Breast epithelium (tissue), 4 donors: Measurements from ENCODE around the gene TMTC2. TPM values are rescaled to one million over a fixed set of nuclear protein-coding genes. Genes with fewer than 3 reads are reported as not detected.

Source experiments
- DNase-seq, 2 donors: peaks; one replicate each; pipeline ENCODE4 v3.0.0-alpha.2; 2019; ENCODE audit warnings: low spot score in 2 of 2
- H3K27ac ChIP-seq, 2 donors: fragments of 200-600 bp; sonication (generic) in 1 of 2; one replicate each; pipeline ENCODE4 v1.5.1; 2016 to 2019; ENCODE audit warnings: mild to moderate bottlenecking in 1 of 2
- H3K27me3 ChIP-seq, 2 donors: fragments of 200-600 bp; sonication (generic) in 1 of 2; one replicate each; pipeline versions ENCODE4 v1.5.1 to v1.6.0; 2017 to 2019; ENCODE audit warnings: control low read depth in 1 of 2, mild to moderate bottlenecking in 1 of 2
- H3K36me3 ChIP-seq: fragments of 200-600 bp; one replicate; pipeline ENCODE4 v1.5.1; 2019
- H3K4me1 ChIP-seq, 2 donors: fragments of 200-600 bp; sonication (generic); one replicate each; pipeline ENCODE4 v1.5.1; 2016 to 2019; ENCODE audit warnings: control low read depth in 1 of 2
- H3K4me3 ChIP-seq, 3 donors: fragments of 200-600 bp; sonication (generic); 1 replicate in 2 of 3; 2 replicates in 1 of 3; pipeline ENCODE4 v1.5.1; 2016 to 2019; ENCODE audit warnings: mild to moderate bottlenecking in 3 of 3, moderate library complexity in 2 of 3
- H3K9me3 ChIP-seq, 2 donors: fragments of 200-600 bp; sonication (generic) in 1 of 2; one replicate each; pipeline ENCODE4 v1.5.1; 2016 to 2019; ENCODE audit warnings: control low read depth in 1 of 2
- POLR2A ChIP-seq: fragments of 450-650 bp; IDR thresholded peaks from one replicate; pipeline ENCODE4 v1.6.1; 2016; ENCODE audit warnings: antibody characterized with exemption, mild to moderate bottlenecking, moderate library complexity
- POLR2AphosphoS5 ChIP-seq, 3 donors: sonication (generic); formaldehyde crosslinking; IDR thresholded peaks; one replicate each; pipeline ENCODE4 v1.6.1; 2017; ENCODE audit warnings: antibody characterized with exemption in 3 of 3
- intact Hi-C: fragments of 100-400 bp; cut with DNase I; formaldehyde crosslinking; loops from one replicate; pipeline ENCODE4 v1.15.1; 2023; ENCODE audit warnings: low total_unique reads
- total RNA-seq, 3 donors: library from RNA; depleted of rRNA; stranded (reverse); fragments of >200 nt; gene quantifications; one replicate each; pipeline ENCODE4 v1.1.0, GENCODE V29; 2016
- TF ChIP-seq, protein P1 (sequence below), 3 donors: fragments of 450-650 bp; IDR thresholded peaks; one replicate each; pipeline ENCODE4 v1.5.1; 2016 to 2017; ENCODE audit warnings: antibody characterized with exemption in 3 of 3, mild to moderate bottlenecking in 3 of 3, moderate library complexity in 3 of 3

TMTC2 gene
- total RNA-seq, 3 donors from 2014 or later, result 7.0 to 28.8 (median 19.3) TPM

DNA sequence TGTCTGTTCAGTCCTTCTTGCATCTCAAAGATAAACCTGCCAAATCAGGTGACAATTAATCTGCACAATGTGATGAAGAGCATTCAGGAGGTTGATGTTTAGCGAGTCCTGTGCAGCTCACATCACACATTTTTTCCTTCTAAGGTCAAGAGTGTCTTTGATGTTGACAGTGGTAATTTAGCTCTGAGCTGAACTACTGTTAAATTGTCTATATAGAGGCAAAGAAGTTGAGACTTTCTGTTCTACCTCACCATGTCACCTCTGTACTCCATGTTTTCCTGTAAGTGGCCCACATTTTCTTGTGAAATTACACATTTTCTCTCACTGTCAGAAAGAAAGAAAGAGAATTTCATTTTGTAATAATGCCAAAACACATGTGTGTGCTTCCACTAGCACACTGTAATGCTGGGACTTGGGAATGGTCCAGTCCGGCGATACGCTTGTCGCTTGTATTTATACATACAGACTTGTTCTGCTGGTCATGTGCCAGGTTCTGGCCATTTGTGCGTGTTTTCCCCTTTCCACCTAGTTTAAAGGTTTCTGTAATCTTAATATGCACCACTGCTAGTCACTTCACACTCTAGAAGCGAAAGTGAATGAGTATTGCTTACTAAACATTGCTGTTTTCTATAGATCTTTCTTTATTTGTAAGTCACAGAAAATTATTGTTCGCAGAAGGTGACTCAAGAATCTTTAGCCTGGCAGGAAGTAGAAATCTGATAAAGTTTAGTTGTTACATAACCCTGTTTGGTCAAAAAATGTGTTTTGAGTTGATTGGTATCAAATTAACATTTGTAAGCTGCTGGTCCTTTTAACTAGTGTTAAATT lies 328.9 kb downstream of the TMTC2 start:
- Histone ChIP-seq H3K36me3 (no peaks in the 10 kb centered on the region), H3K4me3 (peak overlapping the region; percentile 30 to 59 (median 39)), H3K27me3 (no peaks in the 10 kb centered on the region), H3K9me3 (no peaks in the 10 kb centered on the region), H3K4me1 (no peaks in the 10 kb centered on the region), H3K27ac (peak overlapping the region; percentile 19 to 32)
- intact Hi-C loops, result no loop called here
- DNase-seq, result no peak
- TF ChIP-seq, protein P1, sequence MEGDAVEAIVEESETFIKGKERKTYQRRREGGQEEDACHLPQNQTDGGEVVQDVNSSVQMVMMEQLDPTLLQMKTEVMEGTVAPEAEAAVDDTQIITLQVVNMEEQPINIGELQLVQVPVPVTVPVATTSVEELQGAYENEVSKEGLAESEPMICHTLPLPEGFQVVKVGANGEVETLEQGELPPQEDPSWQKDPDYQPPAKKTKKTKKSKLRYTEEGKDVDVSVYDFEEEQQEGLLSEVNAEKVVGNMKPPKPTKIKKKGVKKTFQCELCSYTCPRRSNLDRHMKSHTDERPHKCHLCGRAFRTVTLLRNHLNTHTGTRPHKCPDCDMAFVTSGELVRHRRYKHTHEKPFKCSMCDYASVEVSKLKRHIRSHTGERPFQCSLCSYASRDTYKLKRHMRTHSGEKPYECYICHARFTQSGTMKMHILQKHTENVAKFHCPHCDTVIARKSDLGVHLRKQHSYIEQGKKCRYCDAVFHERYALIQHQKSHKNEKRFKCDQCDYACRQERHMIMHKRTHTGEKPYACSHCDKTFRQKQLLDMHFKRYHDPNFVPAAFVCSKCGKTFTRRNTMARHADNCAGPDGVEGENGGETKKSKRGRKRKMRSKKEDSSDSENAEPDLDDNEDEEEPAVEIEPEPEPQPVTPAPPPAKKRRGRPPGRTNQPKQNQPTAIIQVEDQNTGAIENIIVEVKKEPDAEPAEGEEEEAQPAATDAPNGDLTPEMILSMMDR (IDR thresholded peaks at IDR 0.05), result no peak
- no peak for TF ChIP-seq POLR2AphosphoS5 (IDR thresholded peaks at IDR 0.05)
- TF ChIP-seq POLR2A, result no peak

DNA sequence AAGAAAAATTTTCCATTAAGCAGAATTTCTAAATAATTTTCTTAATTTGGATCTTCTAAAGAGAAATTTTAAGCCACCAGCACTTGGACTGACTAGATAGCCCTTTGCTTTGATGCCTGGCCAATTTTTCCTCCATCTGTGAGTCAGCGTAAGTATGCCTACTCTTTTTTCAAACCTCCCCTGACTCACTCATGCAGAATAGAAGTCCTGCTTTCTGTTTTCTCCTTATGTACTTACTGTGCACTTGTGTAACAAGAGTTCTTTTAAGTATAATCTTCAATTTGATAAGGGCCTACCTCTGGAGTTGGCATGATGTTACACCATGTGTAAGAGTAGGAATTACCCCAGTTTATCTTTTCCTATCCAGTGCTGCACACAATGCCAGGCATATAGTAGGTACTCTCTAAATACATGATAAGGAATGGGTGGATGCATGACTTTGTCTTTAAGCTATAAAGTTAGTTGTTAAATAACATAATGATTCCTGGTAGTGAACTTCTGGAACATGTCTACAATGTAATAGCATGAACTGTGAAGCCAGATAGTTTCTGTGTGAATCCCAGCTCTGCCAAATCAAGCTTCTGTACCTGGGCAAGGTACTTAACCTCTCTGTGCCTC lies 329.6 kb downstream of the TMTC2 start:
- Histone ChIP-seq H3K27ac (no peak overlapping the region), H3K36me3 (no peaks in the 10 kb centered on the region), H3K27me3 (no peaks in the 10 kb centered on the region), H3K4me3 (peak overlapping the region; percentile 30 to 59 (median 39)), H3K4me1 (no peaks in the 10 kb centered on the region), H3K9me3 (no peaks in the 10 kb centered on the region)
- TF ChIP-seq POLR2A (no peak), POLR2AphosphoS5 (IDR thresholded peaks at IDR 0.05) (no peak)
- TF ChIP-seq, protein P1 (IDR thresholded peaks at IDR 0.05), result no peak
- DNase-seq, result no peak
- intact Hi-C loops, result no loop called here

DNA sequence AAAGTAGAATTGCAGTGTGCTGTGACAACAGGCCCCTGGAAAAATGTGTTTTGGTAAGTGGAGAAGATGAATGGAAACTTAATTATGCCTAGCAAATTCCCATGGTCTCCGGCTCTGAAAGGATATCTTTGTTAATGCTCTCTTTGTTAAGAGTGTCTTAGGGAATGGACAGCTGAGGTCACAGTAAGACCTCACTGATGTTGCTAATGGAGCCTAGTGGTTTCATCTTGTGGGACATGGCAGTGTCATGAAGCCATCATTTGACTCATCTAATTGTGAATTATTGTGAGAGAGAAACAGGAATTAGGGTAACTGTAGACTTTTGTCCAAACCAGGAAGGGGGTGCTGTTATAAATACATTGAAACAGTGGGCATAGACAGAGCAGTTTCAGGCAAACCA lies 330.3 kb downstream of the TMTC2 start:
- TF ChIP-seq, protein P1 (IDR thresholded peaks at IDR 0.05), result no peak
- TF ChIP-seq POLR2AphosphoS5 (IDR thresholded peaks at IDR 0.05) (no peak), POLR2A (no peak)
- Histone ChIP-seq H3K9me3 (no peaks in the 10 kb centered on the region), H3K4me1 (no peaks in the 10 kb centered on the region), H3K4me3 (no peak overlapping the region), H3K36me3 (no peaks in the 10 kb centered on the region), H3K27ac (no peak overlapping the region), H3K27me3 (no peaks in the 10 kb centered on the region)
- DNase-seq, result no peak
- intact Hi-C loops, result no loop called here

DNA sequence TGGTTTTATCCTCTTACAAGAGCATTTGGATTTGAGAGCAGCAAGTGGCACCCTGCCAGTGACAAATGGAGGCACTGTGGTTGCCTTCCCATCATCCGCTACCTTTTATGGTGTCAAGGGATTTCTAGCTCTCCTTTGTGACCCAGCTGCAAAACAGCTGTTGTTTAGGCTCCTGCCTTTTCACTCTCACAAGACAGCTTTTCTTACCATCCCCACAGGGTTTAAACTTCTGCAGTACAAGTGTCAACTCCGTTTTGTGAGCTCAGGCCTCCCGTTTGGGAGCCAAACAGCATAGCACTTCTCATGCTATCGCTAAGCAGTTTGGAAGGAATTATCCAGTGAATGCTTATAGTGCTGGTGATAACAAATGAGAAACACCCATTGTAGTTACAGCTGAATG lies 331.4 kb downstream of the TMTC2 start:
- no peaks in the 10 kb centered on the region for H3K9me3 ChIP-seq
- no peak for TF ChIP-seq POLR2AphosphoS5 (IDR thresholded peaks at IDR 0.05)
- TF ChIP-seq, protein P1 (IDR thresholded peaks at IDR 0.05), result no peak
- no peak for TF ChIP-seq POLR2A
- no peak overlapping the region for H3K4me3 ChIP-seq
- no peak overlapping the region for H3K27ac ChIP-seq
- H3K36me3 ChIP-seq, result no peaks in the 10 kb centered on the region
- no peaks in the 10 kb centered on the region for H3K27me3 ChIP-seq
- intact Hi-C loops, result no loop called here
- no peaks in the 10 kb centered on the region for H3K4me1 ChIP-seq
- no peak for DNase-seq

DNA sequence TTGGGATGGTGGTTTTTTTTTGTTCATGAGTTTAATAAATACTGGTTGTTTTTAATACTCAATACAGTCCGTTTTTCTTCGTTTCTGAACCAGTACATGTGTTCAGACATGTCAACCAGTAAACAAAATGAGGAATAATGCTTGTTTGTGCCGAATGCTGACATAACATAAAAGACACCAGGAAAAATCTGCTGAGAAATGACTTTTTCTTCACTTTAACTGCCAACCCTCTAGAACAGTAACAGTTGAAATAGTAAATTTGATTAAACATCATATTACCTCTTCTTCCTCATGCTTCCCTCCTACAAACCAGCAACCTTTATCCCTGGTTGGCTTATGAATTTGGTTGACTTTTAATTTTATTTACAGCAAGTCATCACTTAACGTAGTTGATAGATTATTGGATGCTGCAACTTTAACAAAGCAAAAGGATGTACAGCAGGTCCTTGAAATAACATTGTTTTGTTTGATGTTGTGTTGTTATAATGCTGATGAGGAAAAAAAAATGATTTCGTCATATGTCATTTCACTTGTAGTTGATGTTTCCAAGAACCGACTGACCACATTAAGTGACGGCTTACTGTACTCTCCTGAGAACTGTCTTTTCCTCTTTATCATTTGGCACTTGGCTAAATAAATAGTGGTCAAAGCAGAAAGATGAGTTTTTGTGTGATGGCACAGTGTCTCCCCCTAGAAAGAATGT lies 340.5 kb downstream of the TMTC2 start:
- H3K4me1 ChIP-seq, result no peaks in the 10 kb centered on the region
- no peaks in the 10 kb centered on the region for H3K36me3 ChIP-seq
- no peaks in the 10 kb centered on the region for H3K9me3 ChIP-seq
- DNase-seq, result no peak
- no peak for TF ChIP-seq POLR2AphosphoS5 (IDR thresholded peaks at IDR 0.05)
- no peak for TF ChIP-seq POLR2A
- TF ChIP-seq, protein P1 (IDR thresholded peaks at IDR 0.05), result no peak
- H3K27ac ChIP-seq, result no peak overlapping the region
- intact Hi-C loops, result no loop called here
- H3K27me3 ChIP-seq, result no peaks in the 10 kb centered on the region
- H3K4me3 ChIP-seq, result no peak overlapping the region
